Testis (tissue), 2 donors: ENCODE measurements around the gene TP53I11.

Source experiments
- CTCF ChIP-seq, 3 experiments: fragments of 450-650 bp in 2 of 3; fragments of 200-600 bp in 1 of 3; sonication (generic) in 1 of 3; IDR thresholded peaks; one replicate each; pipeline ENCODE4 v1.5.1; 2016 to 2019; ENCODE audit warnings: antibody characterized with exemption in 3 of 3, mild to moderate bottlenecking in 2 of 3, moderate library complexity in 1 of 3
- POLR2A ChIP-seq: fragments of 450-650 bp; IDR thresholded peaks from one replicate; pipeline ENCODE4 v1.6.1; 2017; ENCODE audit warnings: antibody characterized with exemption, mild to moderate bottlenecking, moderate library complexity

GRCh38 chr11:44990665-44991064 is 40.0 kb upstream of the TP53I11 start:
- TF ChIP-seq CTCF (IDR thresholded peaks at IDR 0.05) (no peak), POLR2A (no peak)
